ENCODE data around the gene NLGN4X.

DNA sequence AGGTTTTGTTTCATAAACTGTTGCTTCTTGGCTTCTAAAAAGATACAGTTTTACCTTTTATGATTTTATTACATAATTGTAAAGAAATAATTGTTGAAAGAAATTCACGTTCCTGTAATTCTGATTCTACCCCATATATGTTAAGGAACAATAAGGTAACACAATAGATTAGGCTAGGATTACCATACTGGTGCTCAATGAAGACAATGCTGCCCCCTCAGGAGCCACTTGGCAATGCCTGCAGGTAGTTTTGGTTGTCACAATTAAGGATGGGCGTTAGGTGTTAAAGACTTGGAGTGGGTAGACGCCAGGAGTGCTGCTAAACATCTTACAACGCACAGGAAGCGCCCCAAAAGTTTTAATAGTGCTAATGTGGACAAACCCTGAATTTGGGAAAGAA, 133.2 kb downstream of the NLGN4X start:
- no peak for TF ChIP-seq CTCF (IDR thresholded peaks at IDR 0.05)
- TF ChIP-seq POLR2A (IDR thresholded peaks at IDR 0.05), result no peak
